Psoas muscle (tissue), 8 donors: Measurements from ENCODE around the gene CLDN12. TPM values are rescaled to one million over a fixed set of nuclear protein-coding genes. Genes with fewer than 3 reads are reported as not detected.

Experiments used
- ATAC-seq, 4 donors: fragments of 200-7000 bp; cut with Tn5 transposase; one replicate each; pipeline ENCODE4 v1.9.1; 2020; ENCODE audit warnings: moderate library complexity in 3 of 4, mild to moderate bottlenecking in 2 of 4
- DNase-seq, 2 donors: peaks; one replicate each; pipeline ENCODE4 v3.0.0-alpha.2; 2020
- H3K27ac ChIP-seq: fragments of 200-600 bp; one replicate; pipeline ENCODE4 v1.8.0; 2022
- H3K27me3 ChIP-seq, 3 donors: fragments of 200-600 bp in 1 of 3; one replicate each; pipeline versions ENCODE4 v1.6.1 to v1.8.0; 2013 to 2022; ENCODE audit warnings: low read length in 2 of 3, mild to moderate bottlenecking in 2 of 3, moderate library complexity in 1 of 3; ENCODE audit not compliant: insufficient read depth in 3 of 3
- H3K36me3 ChIP-seq, 2 donors: fragments of 200-600 bp in 1 of 2; one replicate each; pipeline versions ENCODE4 v1.6.1 to v1.8.0; 2013 to 2022; ENCODE audit warnings: low read depth in 1 of 2, mild to moderate bottlenecking in 1 of 2, moderate library complexity in 1 of 2; ENCODE audit not compliant: insufficient read depth in 1 of 2
- H3K4me1 ChIP-seq: fragments of 200-600 bp; one replicate; pipeline ENCODE4 v1.8.0; 2022
- H3K4me3 ChIP-seq: fragments of 200-600 bp; one replicate; pipeline ENCODE4 v1.8.0; 2022; ENCODE audit warnings: mild to moderate bottlenecking
- H3K9me3 ChIP-seq: fragments of 200-600 bp; one replicate; pipeline ENCODE4 v1.8.0; 2022
- CTCF ChIP-seq: fragments of 200-600 bp; IDR thresholded peaks from one replicate; pipeline ENCODE4 v1.8.0; 2022; ENCODE audit warnings: antibody characterized with exemption
- WGBS, 3 donors: extraction: QIAGEN DNeasy Blood & Tissue Kit; methylation state at CpG; one replicate each; pipeline versions ENCODE4 v1.1.6 to v1.1.7; 2013; 5-methylcytosine and 5-hydroxymethylcytosine counted together
- intact Hi-C, 2 donors: fragments of 100-400 bp; cut with DNase I; formaldehyde crosslinking; loops; one replicate each; pipeline versions ENCODE4 v1.11.0 to v1.14.2; 2022
- polyA plus RNA-seq, 3 donors: library from polyadenylated mRNA; stranded (reverse); fragments of 200-250 nt; gene quantifications; one replicate each; pipeline ENCODE4 v1.2.3, GENCODE V29; 2013
- total RNA-seq, 4 donors: library from RNA; stranded (reverse); fragmentation: NEBNext Ultra II Directional in 2 of 4; extraction: Animal tissue kit (Norgen Biotek cat#: 25700) in 2 of 4; gene quantifications; one replicate each; pipeline versions ENCODE4 v1.2.1 to v1.2.4, GENCODE V29; 2021 to 2023
- donor health status: healthy with polysubstance abuse.
- donor health status: DM: no; HTN: no; CAD: no; lungs with moderate emphysema.
- donor health status: Bipolar disorder and iron deficiency.
- donor health status: healthy.
- donor health status: DM: yes; HTN: yes; CAD: no.
- donor health status: DM: no; HTN: no; CAD: no.
- donor health status: DM: no; HTN: no; CAD: no.
- donor health status: DM: yes; HTN: yes; CAD: no.

The CLDN12 gene
- total and polyA plus RNA-seq, 7 donors: 16.3 to 42.2 (median 28.1) TPM

- ATAC-seq (no peak), DNase-seq (no peak)
- Histone ChIP-seq H3K27ac (no peak overlapping the region), H3K36me3 (no peaks in the 10 kb centered on the region), H3K4me1 (no peaks in the 10 kb centered on the region), H3K4me3 (no peak overlapping the region), H3K27me3 (no peaks in the 10 kb centered on the region), H3K9me3 (no peaks in the 10 kb centered on the region)
- no peak for TF ChIP-seq CTCF
- intact Hi-C loops: no loop called here
- 42 to 59% (median 55%) methylated on average over 2 of the region's 2 CpGs for WGBS, 3 donors
Measured at GRCh38 chr7:90445633-90446032, 42.4 kb downstream of the CLDN12 start.

- WGBS, 3 donors: 47 to 55% (median 49%) methylated on average over 4 of the region's 4 CpGs
- H3K36me3 ChIP-seq: no peaks in the 10 kb centered on the region
- no peaks in the 10 kb centered on the region for H3K4me1 ChIP-seq
- TF ChIP-seq CTCF: no peak
- no peak overlapping the region for H3K4me3 ChIP-seq
- intact Hi-C loops: no loop called here
- DNase-seq (no peak), ATAC-seq (no peak)
- no peak overlapping the region for H3K27ac ChIP-seq
- H3K9me3 ChIP-seq: no peaks in the 10 kb centered on the region
- no peaks in the 10 kb centered on the region for H3K27me3 ChIP-seq
Measured at GRCh38 chr7:90446137-90446899, 43.1 kb downstream of the CLDN12 start.

- intact Hi-C loops: loop anchor here in 1 of 2 donors (5.0 kb wide), 1 partner anchor 584 kb away; no protein-coding TSS in a partner anchor
- ATAC-seq: no peak
Measured at GRCh38 chr7:90453259-90453891, 50.1 kb downstream of the CLDN12 start.

GRCh38 chr7:90453931-90454330, 50.7 kb downstream of the CLDN12 start:
- Histone ChIP-seq H3K9me3 (no peaks in the 10 kb centered on the region), H3K4me3 (no peak overlapping the region), H3K4me1 (no peaks in the 10 kb centered on the region), H3K36me3 (no peaks in the 10 kb centered on the region), H3K27me3 (no peaks in the 10 kb centered on the region), H3K27ac (no peak overlapping the region)
- ATAC-seq (no peak), DNase-seq (no peak)
- TF ChIP-seq CTCF: no peak
- 88 to 93% (median 93%) methylated on average over 1 of the region's 1 CpG for WGBS, 3 donors
- intact Hi-C loops: loop anchor here (2.0 to 5.0 kb wide), 2 partner anchors 581 to 583 kb away; no protein-coding TSS in a partner anchor

More at GRCh38 chr7:90453259-90453891, 50.1 kb downstream of the CLDN12 start:
- no peaks in the 10 kb centered on the region for H3K36me3 ChIP-seq
- no peaks in the 10 kb centered on the region for H3K4me1 ChIP-seq
- H3K9me3 ChIP-seq: no peaks in the 10 kb centered on the region
- H3K27ac ChIP-seq: no peak overlapping the region
- no peak for DNase-seq
- H3K4me3 ChIP-seq: no peak overlapping the region
- H3K27me3 ChIP-seq: no peaks in the 10 kb centered on the region
- TF ChIP-seq CTCF: no peak
